GM23248 (cell line): ENCODE measurements around the gene PDE8B. TPM values are rescaled to one million over a fixed set of nuclear protein-coding genes. Genes with fewer than 3 reads are reported as not detected.

Experiments
- DNase-seq: peaks from one replicate; pipeline ENCODE4 v3.0.0-alpha.2; 2015
- H2AFZ ChIP-seq: fragments of 200-600 bp; sonication (generic); 2 replicates; pipeline ENCODE4 v1.6.1; 2016; ENCODE audit warnings: antibody characterized with exemption
- H3F3A ChIP-seq: fragments of 200-600 bp; sonication (generic); 2 replicates; pipeline ENCODE4 v1.6.1; 2016; ENCODE audit warnings: mild to moderate bottlenecking, antibody characterized with exemption, mixed run types; ENCODE audit not compliant: insufficient read depth
- H3K27ac ChIP-seq: fragments of 200-600 bp; sonication (generic); 2 replicates; pipeline ENCODE4 v1.5.1; 2016; ENCODE audit warnings: mild to moderate bottlenecking
- H3K27me3 ChIP-seq: fragments of 200-600 bp; sonication (generic); replicated peaks from 2 replicates; pipeline ENCODE4 v1.6.1; 2016; ENCODE audit warnings: mild to moderate bottlenecking; ENCODE audit not compliant: insufficient read depth
- H3K36me3 ChIP-seq: fragments of 200-600 bp; sonication (generic); 2 replicates; pipeline ENCODE4 v1.6.1; 2016; ENCODE audit warnings: low read depth, mild to moderate bottlenecking
- H3K4me1 ChIP-seq: fragments of 200-600 bp; sonication (generic); 2 replicates; pipeline ENCODE4 v1.6.1; 2016; ENCODE audit warnings: mild to moderate bottlenecking; ENCODE audit not compliant: insufficient read depth
- H3K4me2 ChIP-seq: fragments of 200-600 bp; sonication (generic); one replicate; pipeline ENCODE4 v1.6.1; 2016; ENCODE audit warnings: mild to moderate bottlenecking; ENCODE audit not compliant: unreplicated experiment
- H3K4me3 ChIP-seq: fragments of 200-600 bp; sonication (generic); 2 replicates; pipeline ENCODE4 v1.5.1; 2016; ENCODE audit warnings: mild to moderate bottlenecking
- H3K79me2 ChIP-seq: fragments of 200-600 bp; sonication (generic); 2 replicates; pipeline ENCODE4 v1.6.1; 2016; ENCODE audit warnings: mild to moderate bottlenecking; ENCODE audit not compliant: insufficient read depth
- H3K9ac ChIP-seq: fragments of 200-600 bp; sonication (generic); 2 replicates; pipeline ENCODE4 v1.6.1; 2016; ENCODE audit warnings: mild to moderate bottlenecking
- H3K9me2 ChIP-seq: fragments of 200-600 bp; sonication (generic); 2 replicates; pipeline ENCODE4 v1.6.1; 2016; ENCODE audit warnings: mixed run types, mild to moderate bottlenecking, moderate library complexity; ENCODE audit not compliant: insufficient read depth
- H3K9me3 ChIP-seq: fragments of 200-600 bp; sonication (generic); one replicate; pipeline ENCODE4 v1.6.1; 2017; ENCODE audit warnings: low read depth
- H4K20me1 ChIP-seq: fragments of 200-600 bp; sonication (generic); 2 replicates; pipeline ENCODE4 v1.6.0; 2016; ENCODE audit not compliant: insufficient read depth
- EZH2 ChIP-seq: fragments of 200-600 bp; sonication (generic); IDR thresholded peaks from 2 replicates; pipeline ENCODE4 v1.6.1; 2018; ENCODE audit warnings: antibody characterized with exemption, mild to moderate bottlenecking; ENCODE audit not compliant: insufficient read depth, poor library complexity, severe bottlenecking
- EZH2phosphoT487 ChIP-seq: fragments of 200-600 bp; sonication (generic); IDR thresholded peaks from 2 replicates; pipeline ENCODE4 v1.6.1; 2018; ENCODE audit warnings: antibody characterized with exemption, moderate library complexity, mild to moderate bottlenecking, low read depth; ENCODE audit not compliant: insufficient read depth
- WGBS, 2 experiments: methylation state at CpG; one replicate each; pipeline ENCODE4 v1.1.6; 2015 to 2017; ENCODE audit warnings: low lambda C conversion rate in 2 of 2, low coverage in 1 of 2; ENCODE audit errors: missing lambda C conversion rate in 2 of 2; 5-methylcytosine and 5-hydroxymethylcytosine counted together
- in situ Hi-C: fragments of 300-500 bp; cut with MboI; formaldehyde crosslinking; loops from 2 replicates; pipeline ENCODE4 v1.15.0; 2020
- polyA plus RNA-seq: library from polyadenylated mRNA; unstranded; fragments of >200 nt; fragmentation: Nextera tagmentation; extraction: Ambion mirVana; gene quantifications from 2 replicates; pipeline ENCODE4 v1.2.1, GENCODE V29; 2016
- total RNA-seq: library from RNA; depleted of rRNA; stranded (reverse); fragments of >200 nt; shearing (Covaris generic); gene quantifications from 2 replicates; pipeline ENCODE4 v1.2.3, GENCODE V29; 2014

PDE8B gene
- total and polyA plus RNA-seq, 2 experiments from 2014 or later: 0.40 TPM; not detected in 1

- peaks cover 10% of the 10 kb centered on the region for H3K4me1 ChIP-seq
- no peaks in the 10 kb centered on the region for H3K9me3 ChIP-seq
- WGBS, 2 experiments: 50 to 51% methylated on average over 10 of the region's 10 CpGs
- no peaks in the 10 kb centered on the region for H3K79me2 ChIP-seq
- peak overlapping the region; percentile 10; the same call in 1 of the 2 replicates for H3K27ac ChIP-seq
- in situ Hi-C loops: no loop called here
- no peaks in the 10 kb centered on the region for H3K9me2 ChIP-seq
- peak overlapping the region; percentile 7 for H3K4me2 ChIP-seq
- H3K27me3 ChIP-seq: no peaks in the 10 kb centered on the region
- peak overlapping the region; percentile 33; the same call in 1 of the 2 replicates for H2AFZ ChIP-seq
- peaks cover 5% of the 10 kb centered on the region; the same call in 1 of the 2 replicates for H3F3A ChIP-seq
- DNase-seq: peak; percentile 75
- no peaks in the 10 kb centered on the region for H4K20me1 ChIP-seq
- no peak overlapping the region for H3K9ac ChIP-seq
- TF ChIP-seq EZH2: no peak
- TF ChIP-seq EZH2phosphoT487: no peak
- no peaks in the 10 kb centered on the region for H3K36me3 ChIP-seq
- no peak overlapping the region for H3K4me3 ChIP-seq
Observed at GRCh38 chr5:77358255-77359205, 148.1 kb downstream of the PDE8B start.

- Histone ChIP-seq H3K27ac (no peak overlapping the region), H3K4me1 (peaks cover 10% of the 10 kb centered on the region), H3K79me2 (no peaks in the 10 kb centered on the region), H2AFZ (0 out of 2 replicates have a peak overlapping the region, but pooled peaks have one; percentile 33), H3K27me3 (no peaks in the 10 kb centered on the region), H3F3A (peaks cover 5% of the 10 kb centered on the region; the same call in 1 of the 2 replicates), H3K4me3 (no peak overlapping the region), H3K9ac (no peak overlapping the region), H3K9me3 (no peaks in the 10 kb centered on the region), H3K4me2 (no peak overlapping the region), H4K20me1 (no peaks in the 10 kb centered on the region), H3K9me2 (no peaks in the 10 kb centered on the region), H3K36me3 (no peaks in the 10 kb centered on the region)
- 76 to 84% methylated on average over 6 of the region's 6 CpGs for WGBS, 2 experiments
- in situ Hi-C loops: no loop called here
- TF ChIP-seq EZH2 (no peak), EZH2phosphoT487 (no peak)
- DNase-seq: no peak
Observed at GRCh38 chr5:77359231-77359630, 148.8 kb downstream of the PDE8B start.

- no peaks in the 10 kb centered on the region for H3K79me2 ChIP-seq
- no peak overlapping the region for H2AFZ ChIP-seq
- H3K9me2 ChIP-seq: no peaks in the 10 kb centered on the region
- H3K27me3 ChIP-seq: no peaks in the 10 kb centered on the region
- DNase-seq: peak; percentile 50
- no peaks in the 10 kb centered on the region for H3K9me3 ChIP-seq
- no peak overlapping the region for H3K4me2 ChIP-seq
- H3K36me3 ChIP-seq: no peaks in the 10 kb centered on the region
- H4K20me1 ChIP-seq: no peaks in the 10 kb centered on the region
- H3K27ac ChIP-seq: no peak overlapping the region
- no peak for TF ChIP-seq EZH2phosphoT487
- no peak for TF ChIP-seq EZH2
- peaks cover 5% of the 10 kb centered on the region; the same call in 1 of the 2 replicates for H3F3A ChIP-seq
- in situ Hi-C loops: no loop called here
- H3K4me3 ChIP-seq: no peak overlapping the region
- H3K4me1 ChIP-seq: peaks cover 10% of the 10 kb centered on the region
- H3K9ac ChIP-seq: no peak overlapping the region
Observed at GRCh38 chr5:77360381-77360780, 149.9 kb downstream of the PDE8B start.

- Histone ChIP-seq H3K4me3 (no peak overlapping the region), H3K4me1 (peaks cover 10% of the 10 kb centered on the region), H3K9me2 (no peaks in the 10 kb centered on the region), H3K9me3 (no peaks in the 10 kb centered on the region), H3K9ac (no peak overlapping the region), H3K4me2 (no peak overlapping the region), H3K36me3 (no peaks in the 10 kb centered on the region), H2AFZ (no peak overlapping the region), H4K20me1 (no peaks in the 10 kb centered on the region), H3K79me2 (no peaks in the 10 kb centered on the region), H3K27me3 (no peaks in the 10 kb centered on the region), H3K27ac (no peak overlapping the region), H3F3A (peaks cover 5% of the 10 kb centered on the region; the same call in 1 of the 2 replicates)
- WGBS, 2 experiments: 88 to 90% methylated on average over 1 of the region's 1 CpG
- TF ChIP-seq EZH2phosphoT487: no peak
- in situ Hi-C loops: no loop called here
- no peak for DNase-seq
Observed at GRCh38 chr5:77360973-77361372, 150.5 kb downstream of the PDE8B start.
